Natural killer cell (primary cell): ENCODE results near the gene TUBB1. TPM values are rescaled to one million over a fixed set of nuclear protein-coding genes. Genes with fewer than 3 reads are reported as not detected.

ENCODE experiments used
- ATAC-seq, 3 donors: fragments of 150-1000 bp in 2 of 3; fragments of 200-7000 bp in 1 of 3; cut with Tn5 transposase; 1 replicate in 1 of 3; 2 replicates in 2 of 3; pipeline ENCODE4 v1.10.0; 2021; ENCODE audit warnings: mild to moderate bottlenecking in 2 of 3, moderate library complexity in 2 of 3
- DNase-seq, 2 donors: peaks; one replicate each; pipeline versions ENCODE4 v3.0.0 to v3.0.0-alpha.2; 2013 to 2021; ENCODE audit warnings: mixed read lengths in 1 of 2
- H3K27ac ChIP-seq: one replicate; pipeline ENCODE4 v1.5.1; 2013; ENCODE audit warnings: mild to moderate bottlenecking, low read length
- H3K27me3 ChIP-seq: one replicate; pipeline ENCODE4 v1.6.1; 2013; ENCODE audit warnings: low read length; ENCODE audit not compliant: control insufficient read depth, insufficient read depth
- H3K36me3 ChIP-seq: one replicate; pipeline ENCODE4 v1.6.1; 2013; ENCODE audit warnings: low read length; ENCODE audit not compliant: control insufficient read depth, insufficient read depth
- H3K4me1 ChIP-seq: one replicate; pipeline ENCODE4 v1.6.1; 2013; ENCODE audit warnings: low read length; ENCODE audit not compliant: control insufficient read depth, insufficient read depth
- H3K4me3 ChIP-seq: one replicate; pipeline ENCODE4 v1.5.1; 2013; ENCODE audit warnings: low read length
- H3K9me3 ChIP-seq: one replicate; pipeline ENCODE4 v1.6.1; 2013; ENCODE audit warnings: low read length; ENCODE audit not compliant: control insufficient read depth, insufficient read depth
- H3K27ac Mint-ChIP-seq, 2 donors: one replicate each; pipeline ENCODE4 v1.8.0; 2022; ENCODE audit warnings: mild to moderate bottlenecking in 2 of 2, mixed read lengths in 2 of 2, moderate library complexity in 1 of 2
- H3K27me3 Mint-ChIP-seq, 2 donors: one replicate each; pipeline ENCODE4 v1.8.0; 2022; ENCODE audit warnings: low read depth in 2 of 2, mixed read lengths in 2 of 2
- H3K36me3 Mint-ChIP-seq: one replicate; pipeline ENCODE4 v1.8.0; 2022; ENCODE audit warnings: mixed read lengths
- H3K4me1 Mint-ChIP-seq, 2 donors: one replicate each; pipeline ENCODE4 v1.8.0; 2022; ENCODE audit warnings: mixed read lengths in 2 of 2
- H3K4me3 Mint-ChIP-seq: one replicate; pipeline ENCODE4 v1.8.0; 2022; ENCODE audit warnings: mild to moderate bottlenecking, moderate library complexity, mixed read lengths
- H3K9me3 Mint-ChIP-seq, 2 donors: one replicate each; pipeline ENCODE4 v1.8.0; 2022; ENCODE audit warnings: mixed read lengths in 2 of 2
- CTCF ChIP-seq: fragments of 200-600 bp; IDR thresholded peaks from one replicate; pipeline ENCODE4 v1.8.0; 2022; ENCODE audit warnings: antibody characterized with exemption
- WGBS: methylation state at CpG from one replicate; pipeline ENCODE4 v1.1.7; 2013; ENCODE audit warnings: missing lambda C conversion rate; ENCODE audit not compliant: insufficient coverage; 5-methylcytosine and 5-hydroxymethylcytosine counted together
- intact Hi-C: fragments of 100-400 bp; cut with micrococcal nuclease; formaldehyde crosslinking; loops from one replicate; pipeline ENCODE4 v1.14.2; 2022
- total RNA-seq, 4 donors: library from RNA; stranded (reverse); fragments of 120-200 nt in 1 of 4; gene quantifications; one replicate each; pipeline versions ENCODE4 v1.2.3 to v1.2.4, GENCODE V29; 2013 to 2022

TUBB1 gene
- total RNA-seq, 3 donors from 2014 or later (not counting 1 experiment from before 2014, with no cell fraction given) = 4.3 to 46.9 (median 18.8) TPM

- peaks cover 61% of the 10 kb centered on the region for H3K36me3 ChIP-seq
- H3K4me1 ChIP-seq = peaks cover 17% of the 10 kb centered on the region
- H3K4me3 ChIP-seq = peak within 1 kb of the TSS; percentile 81
- intact Hi-C loops = loop anchor here (1.0 kb wide), 2 partner anchors 10 to 124 kb away; partner anchors contain the start of gene PRELID3B
- peak within 1 kb of the TSS; percentile 85 for H3K27ac ChIP-seq
- Mint-ChIP-seq H3K4me1 (peaks cover 45 to 49% of the 10 kb centered on the region in 2 donors), H3K9me3 (no peaks in the 10 kb centered on the region), H3K4me3 (peak within 1 kb of the TSS; percentile 95), H3K27ac (peak within 1 kb of the TSS; percentile 91 to 93), H3K27me3 (no peaks in the 10 kb centered on the region), H3K36me3 (peaks cover 41% of the 10 kb centered on the region)
- under 1% methylated on average over 86 of the region's 86 CpGs for WGBS
- H3K27me3 ChIP-seq = no peaks in the 10 kb centered on the region
- no peaks in the 10 kb centered on the region for H3K9me3 ChIP-seq
- DNase-seq = peak; percentile 97 to 98
- peak; percentile 95 to 99 (median 95) for ATAC-seq
- no peak for TF ChIP-seq CTCF
These were observed 12.9 kb downstream of the TUBB1 start, which contains the start of gene ATP5F1E for GRCh38 chr20:59032023-59032712. Gene ATP5F1E (minus strand): TSS chr20:59032335. CDS start chr20:59032251, 84 bp downstream.

DNA sequence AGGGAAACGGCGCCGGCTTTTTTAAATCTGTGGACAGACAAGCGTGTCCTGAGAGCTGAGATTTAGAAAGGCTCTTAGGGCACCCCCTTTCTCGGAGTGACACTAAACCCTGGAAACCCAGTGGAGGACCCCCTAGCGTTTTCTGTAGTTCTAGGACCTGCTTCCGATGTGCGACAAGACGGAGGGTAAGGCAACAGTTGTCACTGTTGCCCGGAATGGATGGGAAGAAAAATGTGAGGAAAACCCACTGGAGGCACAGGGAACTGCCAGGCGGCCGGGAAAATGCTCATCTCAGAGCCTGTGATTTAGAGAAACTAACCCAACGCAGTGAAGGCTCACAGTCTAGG lies 13.5 kb downstream of the TUBB1 start:
- peaks cover 60% of the 10 kb centered on the region for H3K36me3 ChIP-seq
- WGBS = 9% methylated on average over 13 of the region's 13 CpGs
- H3K4me3 ChIP-seq = peak overlapping the region; percentile 51

GRCh38 chr20:59033093-59033492 lies 13.9 kb downstream of the TUBB1 start:
- H3K9me3 ChIP-seq = no peaks in the 10 kb centered on the region
- no peaks in the 10 kb centered on the region for H3K27me3 ChIP-seq
- DNase-seq = no peak
- peak overlapping the region; percentile 79 for H3K27ac ChIP-seq
- H3K4me3 ChIP-seq = peak overlapping the region; percentile 51
- H3K9me3 Mint-ChIP-seq = no peaks in the 10 kb centered on the region
- TF ChIP-seq CTCF = no peak
- peaks cover 37 to 40% of the 10 kb centered on the region in 2 donors for H3K4me1 Mint-ChIP-seq
- H3K36me3 ChIP-seq = peaks cover 60% of the 10 kb centered on the region
- H3K4me1 ChIP-seq = peaks cover 13% of the 10 kb centered on the region
- no peak for ATAC-seq
- no CpG with 5 or more reads among the region's 1 CpG for WGBS
- H3K36me3 Mint-ChIP-seq = peaks cover 43% of the 10 kb centered on the region
- H3K27ac Mint-ChIP-seq = peak overlapping the region; percentile 91 to 93
- peak overlapping the region; percentile 89 for H3K4me3 Mint-ChIP-seq
- intact Hi-C loops = no loop called here
- no peaks in the 10 kb centered on the region for H3K27me3 Mint-ChIP-seq

More for the DNA sequence above, 13.5 kb downstream of the TUBB1 start:
- H3K27me3 ChIP-seq = no peaks in the 10 kb centered on the region
- Mint-ChIP-seq H3K27ac (peak overlapping the region; percentile 91 to 93), H3K4me1 (peaks cover 40 to 44% of the 10 kb centered on the region in 2 donors), H3K4me3 (peak overlapping the region; percentile 89), H3K27me3 (no peaks in the 10 kb centered on the region), H3K9me3 (no peaks in the 10 kb centered on the region), H3K36me3 (peaks cover 43% of the 10 kb centered on the region)
- no peak for ATAC-seq
- peak overlapping the region; percentile 79 for H3K27ac ChIP-seq
- peaks cover 14% of the 10 kb centered on the region for H3K4me1 ChIP-seq
- no peaks in the 10 kb centered on the region for H3K9me3 ChIP-seq
- intact Hi-C loops = loop anchor here (1.0 kb wide), 2 partner anchors 10 to 124 kb away; partner anchors contain the start of gene PRELID3B
- no peak for DNase-seq
- no peak for TF ChIP-seq CTCF
